HG03066 (cell line): ENCODE measurements around the gene ARHGEF12.

Experiments used
- ATAC-seq: cut with Tn5 transposase; IDR thresholded peaks from one replicate; pipeline ENCODE4 v1.9.1; 2021; ENCODE audit warnings: low read depth; ENCODE audit not compliant: unreplicated experiment

ARHGEF12 gene

DNA sequence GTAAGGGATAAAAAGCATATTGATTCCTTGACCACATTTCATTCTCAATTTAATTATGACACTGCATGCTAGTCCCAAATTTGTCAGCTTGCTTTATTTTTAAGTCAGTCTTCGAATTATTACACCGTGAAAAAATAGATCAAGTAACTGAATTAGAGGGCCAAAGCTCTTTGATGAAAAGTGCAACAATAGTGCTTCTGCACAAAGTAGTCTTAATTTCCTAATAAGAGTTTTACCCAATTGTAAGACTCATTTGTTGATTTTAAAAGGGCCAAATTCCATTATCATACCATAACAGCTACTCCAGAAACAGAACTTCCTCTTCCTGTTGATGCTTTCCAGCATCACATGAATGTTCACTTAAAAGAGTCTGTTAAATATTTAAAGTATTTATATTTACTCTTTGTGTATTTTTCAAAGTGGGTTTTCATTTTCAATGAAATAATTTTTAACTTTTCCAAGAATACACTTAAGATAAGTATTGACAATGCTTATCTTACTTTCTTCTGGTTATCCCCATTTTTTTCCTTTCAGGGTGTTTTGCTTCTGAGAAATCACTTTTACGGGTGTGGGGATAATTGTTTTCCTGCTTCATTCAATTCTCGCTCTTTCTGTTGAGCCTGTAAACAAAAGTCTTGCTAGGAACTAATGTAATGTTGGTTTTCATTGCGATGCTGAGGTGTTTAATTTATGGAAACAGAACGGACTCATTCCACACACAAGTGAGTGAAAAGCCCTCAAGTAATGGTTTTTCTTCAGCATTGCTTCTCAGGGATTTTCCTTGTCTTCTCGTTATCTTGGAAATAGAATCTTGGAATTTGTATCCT, 2.1 kb downstream of the ARHGEF12 start:
- no peak for ATAC-seq

DNA sequence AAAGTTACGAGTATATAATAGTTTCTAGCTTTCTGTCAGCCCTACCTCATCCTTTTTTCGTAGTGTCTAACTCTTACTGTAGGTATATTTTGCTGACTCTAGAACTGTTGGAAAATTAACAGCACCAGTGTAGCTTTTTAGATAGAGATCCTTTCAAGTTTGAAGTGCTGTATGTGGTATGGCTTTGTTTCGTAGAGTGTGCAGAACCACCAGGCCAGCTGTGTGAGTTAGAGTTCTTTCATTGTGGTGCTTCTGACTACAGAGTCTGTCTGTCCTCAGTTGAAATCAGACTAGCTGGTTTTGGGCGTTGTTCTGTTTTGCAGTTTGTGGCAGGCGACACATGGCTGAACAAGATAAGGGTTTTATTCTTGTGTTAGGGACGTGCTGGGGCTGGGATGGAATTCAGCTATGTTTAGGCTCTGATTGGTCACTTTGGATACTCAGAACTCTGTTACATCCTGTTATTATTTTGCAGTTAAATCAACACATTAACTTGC, 3.2 kb downstream of the ARHGEF12 start:
- no peak for ATAC-seq

GRCh38 chr11:120340529-120340928, 4.3 kb downstream of the ARHGEF12 start:
- ATAC-seq = no peak

DNA sequence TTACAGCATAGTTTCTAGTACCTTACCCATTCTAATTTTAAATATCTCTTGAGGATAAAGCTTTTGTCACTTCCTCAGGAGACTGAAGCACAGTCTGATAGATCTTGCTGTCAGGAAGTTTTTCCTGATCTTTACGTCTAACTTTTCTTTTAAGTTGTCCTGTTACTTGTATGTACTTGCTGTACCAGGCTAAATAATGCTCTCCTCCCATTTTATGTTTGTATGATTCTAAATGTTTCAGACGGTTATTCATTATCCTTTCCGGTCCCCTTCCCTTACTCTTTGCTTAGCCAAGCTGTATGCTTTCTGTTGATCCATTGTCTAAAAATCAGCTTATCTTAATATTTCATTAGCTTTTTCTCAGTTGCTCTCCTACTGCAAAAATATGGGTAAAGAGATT, 6.0 kb downstream of the ARHGEF12 start:
- ATAC-seq = no peak

DNA sequence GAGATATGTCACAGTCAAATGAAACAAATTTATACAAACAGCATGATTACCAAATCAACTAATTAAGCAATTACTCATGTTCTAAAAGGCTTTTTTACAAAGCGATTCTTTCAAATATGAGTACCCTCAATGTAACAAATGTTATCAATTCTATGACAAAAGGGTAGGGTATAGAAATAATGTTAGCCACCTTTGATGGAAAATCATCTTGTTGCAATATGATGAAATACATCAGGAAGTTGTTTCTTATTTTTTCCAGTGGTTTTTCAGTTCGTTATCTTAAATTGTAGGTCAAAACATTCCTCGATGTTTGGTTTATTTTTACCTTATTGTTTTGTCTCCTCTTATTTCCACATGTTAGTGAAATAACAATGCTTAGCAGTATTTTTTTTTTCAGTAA, 6.5 kb downstream of the ARHGEF12 start:
- no peak for ATAC-seq

DNA sequence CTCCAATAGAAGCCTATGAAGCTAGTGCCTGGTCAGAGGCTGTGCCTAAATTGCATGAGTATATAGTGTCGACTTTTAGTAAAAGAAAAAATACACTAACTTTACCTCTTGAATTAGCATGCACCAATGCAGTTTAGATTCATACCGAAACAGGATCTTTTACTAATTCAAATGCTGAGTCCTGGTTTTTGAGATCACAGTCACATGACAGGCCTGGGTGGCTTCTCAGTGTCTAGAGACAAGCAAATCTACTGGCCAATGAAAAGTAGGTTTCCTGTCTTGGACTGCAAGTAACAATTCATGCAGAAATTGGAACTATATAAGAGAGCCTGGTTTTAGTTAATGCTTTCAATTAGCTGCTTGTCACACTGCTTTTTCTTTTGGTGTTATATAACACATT, 7.2 kb downstream of the ARHGEF12 start:
- peak; percentile 61 for ATAC-seq

DNA sequence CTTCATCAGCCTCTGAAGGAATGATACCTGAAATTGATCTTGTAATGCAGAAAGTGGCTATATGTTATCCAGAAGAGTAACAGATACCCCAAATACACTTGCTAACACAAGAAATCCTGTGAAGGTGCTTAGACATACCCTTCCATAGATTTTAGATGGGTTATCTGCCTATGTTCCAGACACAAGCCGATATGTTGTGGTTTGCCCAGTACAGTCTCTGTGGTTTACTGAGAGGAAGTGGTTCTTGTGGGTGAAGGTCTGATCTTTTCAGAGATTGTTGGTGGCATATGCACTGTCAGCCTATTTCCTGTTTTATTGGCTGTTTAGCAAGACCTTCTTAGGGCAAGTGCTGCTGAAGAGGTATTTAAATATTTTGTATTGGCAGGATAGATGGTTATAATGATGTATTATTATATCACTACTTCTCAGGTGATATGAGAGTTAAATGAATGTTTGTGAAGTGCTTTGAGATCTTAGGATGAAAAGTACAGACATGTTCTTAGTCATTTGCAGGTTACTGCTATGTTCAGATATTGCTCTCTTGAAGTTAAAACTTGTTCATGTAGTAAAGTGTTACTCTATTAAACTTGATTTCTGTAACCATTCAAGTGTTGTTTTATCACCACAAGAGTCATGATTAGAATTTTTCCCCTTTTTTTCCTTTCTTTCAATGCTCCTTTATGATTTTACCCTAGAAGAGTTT, 8.2 kb downstream of the ARHGEF12 start:
- ATAC-seq = peak; percentile 76

GRCh38 chr11:120346233-120346632, 10.0 kb downstream of the ARHGEF12 start:
- ATAC-seq = no peak

DNA sequence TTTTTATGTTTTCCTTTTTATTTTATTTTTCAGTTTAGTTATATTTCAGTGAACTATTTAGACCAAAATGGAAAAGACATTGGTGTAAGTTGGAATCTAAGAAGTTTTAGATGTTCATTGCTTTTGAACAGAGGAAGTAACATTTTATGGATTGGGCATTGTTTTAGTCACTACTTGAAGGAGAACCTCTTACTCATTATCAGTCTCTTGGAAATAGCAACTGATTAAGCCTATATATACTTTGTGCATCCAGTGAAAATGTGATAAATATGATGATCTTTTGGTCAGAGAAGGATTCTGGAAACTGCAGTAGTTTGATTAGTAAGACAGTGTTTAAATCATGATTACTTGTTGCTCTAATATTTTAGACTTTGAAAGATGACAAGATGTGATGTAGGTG, 14.4 kb downstream of the ARHGEF12 start:
- no peak for ATAC-seq

DNA sequence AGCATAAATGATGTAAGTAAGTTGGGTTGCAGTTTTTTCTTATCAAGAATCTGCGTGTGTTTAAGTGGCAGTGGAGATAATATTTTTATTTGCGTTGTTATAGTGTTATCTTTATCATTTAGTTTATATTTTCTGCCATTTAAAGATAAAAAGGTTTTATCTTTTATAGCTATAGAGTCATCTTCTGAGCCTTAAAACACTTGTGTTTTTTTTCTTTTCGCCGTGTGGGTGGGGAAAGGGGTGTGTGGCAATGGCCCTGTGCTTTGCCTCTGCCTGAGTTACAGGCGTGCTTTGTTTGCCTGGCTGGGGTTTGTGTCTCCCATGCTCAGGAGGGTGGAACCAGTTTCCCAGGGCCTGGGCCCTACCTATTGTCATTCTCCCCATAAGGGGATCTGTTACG, 16.2 kb downstream of the ARHGEF12 start:
- no peak for ATAC-seq

- no peak for ATAC-seq
These were observed 17.9 kb downstream of the ARHGEF12 start for GRCh38 chr11:120354068-120354467.

DNA sequence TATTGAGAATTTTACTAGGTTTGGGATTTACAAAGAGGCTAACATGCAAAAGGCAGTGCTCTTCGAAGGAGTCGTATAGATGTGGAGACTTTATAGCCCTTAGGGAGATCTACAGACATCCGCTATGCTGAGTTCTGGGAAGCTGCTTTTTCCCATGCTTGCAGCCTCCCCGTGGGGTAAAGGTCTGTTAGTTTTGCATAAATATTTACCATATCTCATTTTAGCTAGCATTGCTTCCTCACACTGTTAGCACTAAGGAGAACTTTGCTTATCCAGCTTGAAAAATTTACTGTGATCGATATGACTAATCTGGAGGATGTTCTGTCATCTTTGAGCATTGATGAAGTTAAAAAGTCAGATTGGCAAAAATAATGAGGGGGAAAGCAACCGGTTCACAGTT, 18.6 kb downstream of the ARHGEF12 start:
- no peak for ATAC-seq

DNA sequence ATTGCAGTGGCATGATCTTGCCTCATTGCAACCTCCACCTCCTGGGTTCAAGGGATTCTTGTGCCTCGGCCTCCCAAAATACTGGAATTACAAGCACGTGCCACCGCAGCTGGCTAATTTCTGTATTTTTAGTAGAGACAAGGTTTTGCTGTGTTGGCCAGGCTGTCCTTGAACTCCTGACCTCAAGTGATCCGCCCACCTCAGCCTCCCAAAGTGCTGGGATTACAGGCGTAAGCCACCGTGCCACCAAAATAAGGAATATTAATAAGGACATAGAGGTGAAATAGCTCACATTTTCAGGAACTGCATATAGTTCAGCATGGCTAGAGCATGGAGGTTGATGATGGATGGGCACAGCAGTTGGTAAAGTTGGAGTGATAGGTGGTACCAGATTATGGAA, 21.4 kb downstream of the ARHGEF12 start:
- ATAC-seq = no peak

- no peak for ATAC-seq
These were observed 22.5 kb downstream of the ARHGEF12 start for GRCh38 chr11:120358729-120359128.

- no peak for ATAC-seq
These were observed 27.2 kb downstream of the ARHGEF12 start for GRCh38 chr11:120363436-120363835.

GRCh38 chr11:120365512-120365911, 29.3 kb downstream of the ARHGEF12 start:
- no peak for ATAC-seq

GRCh38 chr11:120372296-120372695, 36.1 kb downstream of the ARHGEF12 start:
- no peak for ATAC-seq

DNA sequence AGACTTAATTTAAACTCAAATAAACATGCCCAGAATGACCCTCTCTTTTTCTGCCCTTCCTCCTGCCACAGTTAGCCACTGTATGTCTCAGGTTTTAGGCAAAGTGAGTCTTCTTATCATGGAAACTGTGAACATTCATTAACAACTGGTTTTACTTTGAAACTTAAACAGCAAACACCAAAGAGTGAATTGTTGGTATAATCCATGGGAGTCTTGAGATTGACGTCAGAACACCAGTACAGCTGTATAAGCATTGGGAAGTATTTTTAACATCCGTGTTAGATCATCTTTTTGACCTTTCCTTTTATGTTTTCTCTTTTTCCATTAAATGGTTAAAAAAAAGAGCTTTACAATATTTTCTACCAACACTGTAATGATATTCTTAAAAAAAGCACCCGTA, 38.9 kb downstream of the ARHGEF12 start:
- no peak for ATAC-seq

- ATAC-seq = no peak
These were observed 40.5 kb downstream of the ARHGEF12 start for GRCh38 chr11:120376547-120377182.

- no peak for ATAC-seq
These were observed 42.3 kb downstream of the ARHGEF12 start for GRCh38 chr11:120378474-120378873.

- ATAC-seq = no peak
These were observed 45.2 kb downstream of the ARHGEF12 start for GRCh38 chr11:120381401-120381800.
